Karpas-422 (cell line): Measurements from ENCODE around the gene TMTC2. TPM values are rescaled to one million over a fixed set of nuclear protein-coding genes. Genes with fewer than 3 reads are reported as not detected.
A peak's percentile ranks its signal among the peaks of the same experiment; 100 is the strongest.

Source experiments
- DNase-seq: peaks from one replicate; pipeline ENCODE4 v3.0.0-alpha.2; 2015
- H2AFZ ChIP-seq: fragments of 200-600 bp; sonication (generic); 2 replicates; pipeline ENCODE4 v1.6.1; 2014; ENCODE audit warnings: antibody characterized with exemption, low read length, mixed read lengths
- H3K27ac ChIP-seq: fragments of 200-600 bp; sonication (generic); 2 replicates; pipeline ENCODE4 v1.5.1; 2014; ENCODE audit warnings: mild to moderate bottlenecking, low read length, moderate library complexity
- H3K27me3 ChIP-seq: fragments of 200-600 bp; sonication (generic); 2 replicates; pipeline ENCODE4 v1.6.1; 2014; ENCODE audit warnings: low read length, mixed read lengths
- H3K36me3 ChIP-seq: fragments of 200-600 bp; sonication (generic); 2 replicates; pipeline ENCODE4 v1.6.1; 2014; ENCODE audit warnings: low read length, mixed read lengths; ENCODE audit not compliant: insufficient read depth
- H3K4me1 ChIP-seq: fragments of 200-600 bp; sonication (generic); 2 replicates; pipeline ENCODE4 v1.6.1; 2014; ENCODE audit warnings: mild to moderate bottlenecking, low read length, mixed read lengths
- H3K4me2 ChIP-seq: fragments of 200-600 bp; sonication (generic); 2 replicates; pipeline ENCODE4 v1.6.1; 2014; ENCODE audit warnings: low read length, low read depth, mild to moderate bottlenecking; ENCODE audit not compliant: poor library complexity, severe bottlenecking
- H3K4me3 ChIP-seq: fragments of 200-600 bp; sonication (generic); 2 replicates; pipeline ENCODE4 v1.5.1; 2014; ENCODE audit warnings: mild to moderate bottlenecking, antibody characterized with exemption, low read length, mixed read lengths
- H3K79me2 ChIP-seq: fragments of 200-600 bp; sonication (generic); 2 replicates; pipeline ENCODE4 v1.6.1; 2014; ENCODE audit warnings: mild to moderate bottlenecking, low read length, mixed read lengths
- H3K9ac ChIP-seq: fragments of 200-600 bp; sonication (generic); 2 replicates; pipeline ENCODE4 v1.6.0; 2014; ENCODE audit warnings: low read length
- H3K9me2 ChIP-seq: fragments of 200-600 bp; sonication (generic), shearing (Covaris generic); replicated peaks from 2 replicates; pipeline ENCODE4 v1.6.0; 2014; ENCODE audit warnings: mild to moderate bottlenecking, low read length, moderate library complexity; ENCODE audit not compliant: insufficient read depth
- H3K9me3 ChIP-seq: fragments of 300-700, 200-600 bp; sonication (generic); 2 replicates; pipeline ENCODE4 v1.6.1; 2014; ENCODE audit warnings: low read length, mixed read lengths
- H4K20me1 ChIP-seq: fragments of 200-600 bp; sonication (generic); 2 replicates; pipeline ENCODE4 v1.6.1; 2014; ENCODE audit warnings: mild to moderate bottlenecking, antibody characterized with exemption, low read length, low read depth; ENCODE audit not compliant: insufficient read depth
- total RNA-seq: library from RNA; depleted of rRNA; stranded (reverse); fragments of >200 nt; shearing (Covaris generic); gene quantifications from 2 replicates; pipeline ENCODE4 v1.2.3, GENCODE V29; 2014; ENCODE audit warnings: low replicate concordance

The TMTC2 gene
- total RNA-seq, 1 experiment from 2014 or later: 5.0 TPM

GRCh38 chr12:82672811-82673495 lies 13.8 kb upstream of the TMTC2 start:
- Histone ChIP-seq H3K36me3 (no peaks in the 10 kb centered on the region), H3K27ac (no peak overlapping the region), H3K4me3 (no peak overlapping the region), H3K79me2 (no peaks in the 10 kb centered on the region), H3K9ac (no peak overlapping the region), H2AFZ (peak overlapping the region; percentile 84; the same call in 1 of the 2 replicates), H4K20me1 (no peaks in the 10 kb centered on the region), H3K27me3 (no peaks in the 10 kb centered on the region), H3K9me2 (no peaks in the 10 kb centered on the region), H3K9me3 (no peaks in the 10 kb centered on the region), H3K4me1 (peaks cover 10% of the 10 kb centered on the region; the same call in 1 of the 2 replicates), H3K4me2 (peak overlapping the region; percentile 30)
- DNase-seq: no peak

- Histone ChIP-seq H3K4me1 (peaks cover 17% of the 10 kb centered on the region; the same call in 1 of the 2 replicates), H2AFZ (no peak overlapping the region), H3K36me3 (no peaks in the 10 kb centered on the region), H3K4me2 (no peak overlapping the region), H3K27ac (no peak overlapping the region), H3K4me3 (no peak overlapping the region), H3K79me2 (no peaks in the 10 kb centered on the region), H3K9ac (no peak overlapping the region), H3K27me3 (no peaks in the 10 kb centered on the region), H3K9me3 (no peaks in the 10 kb centered on the region), H4K20me1 (no peaks in the 10 kb centered on the region), H3K9me2 (no peaks in the 10 kb centered on the region)
- DNase-seq: no peak
These were observed 13.0 kb upstream of the TMTC2 start for GRCh38 chr12:82673698-82674097.

- Histone ChIP-seq H3K27ac (no peak overlapping the region), H3K27me3 (no peaks in the 10 kb centered on the region), H3K36me3 (no peaks in the 10 kb centered on the region), H3K9me3 (no peaks in the 10 kb centered on the region), H3K9me2 (no peaks in the 10 kb centered on the region), H3K79me2 (no peaks in the 10 kb centered on the region), H2AFZ (no peak overlapping the region), H3K9ac (no peak overlapping the region), H3K4me1 (peaks cover 19% of the 10 kb centered on the region; the same call in 1 of the 2 replicates), H4K20me1 (no peaks in the 10 kb centered on the region), H3K4me2 (no peak overlapping the region), H3K4me3 (no peak overlapping the region)
- no peak for DNase-seq
These were observed 11.5 kb upstream of the TMTC2 start for GRCh38 chr12:82675246-82675645.

GRCh38 chr12:82682326-82682725 lies 4.4 kb upstream of the TMTC2 start:
- Histone ChIP-seq H4K20me1 (no peaks in the 10 kb centered on the region), H3K4me1 (peaks cover 59% of the 10 kb centered on the region), H3K27ac (peak overlapping the region; percentile 68), H3K27me3 (no peaks in the 10 kb centered on the region), H3K4me3 (peak overlapping the region; percentile 52), H3K9ac (peak overlapping the region; percentile 36), H3K36me3 (no peaks in the 10 kb centered on the region), H2AFZ (peak overlapping the region; percentile 24; the same call in 1 of the 2 replicates), H3K4me2 (peak overlapping the region; percentile 77), H3K9me2 (no peaks in the 10 kb centered on the region), H3K79me2 (no peaks in the 10 kb centered on the region), H3K9me3 (no peaks in the 10 kb centered on the region)
- no peak for DNase-seq

- Histone ChIP-seq H3K9ac (peak overlapping the region; percentile 36), H3K27me3 (no peaks in the 10 kb centered on the region), H3K4me1 (peaks cover 63% of the 10 kb centered on the region), H3K9me3 (no peaks in the 10 kb centered on the region), H3K4me3 (peak overlapping the region; percentile 52), H3K4me2 (peak overlapping the region; percentile 77), H2AFZ (peak overlapping the region; percentile 24; the same call in 1 of the 2 replicates), H3K27ac (peak overlapping the region; percentile 68), H3K79me2 (no peaks in the 10 kb centered on the region), H4K20me1 (no peaks in the 10 kb centered on the region), H3K9me2 (no peaks in the 10 kb centered on the region), H3K36me3 (no peaks in the 10 kb centered on the region)
- DNase-seq: peak; percentile 66
These were observed 3.9 kb upstream of the TMTC2 start for GRCh38 chr12:82682851-82683261.

- H3K4me1 ChIP-seq: peaks cover 67% of the 10 kb centered on the region
These were observed 927 bp upstream of the TMTC2 start for GRCh38 chr12:82685790-82686167.

GRCh38 chr12:82687021-82688011 lies 610 bp downstream of the TMTC2 start:
- no peaks in the 10 kb centered on the region for H4K20me1 ChIP-seq
- no peaks in the 10 kb centered on the region for H3K9me3 ChIP-seq
- no peak overlapping the region for H3K27ac ChIP-seq
- no peaks in the 10 kb centered on the region; the same call in 1 of the 2 replicates for H3K27me3 ChIP-seq
- H3K36me3 ChIP-seq: no peaks in the 10 kb centered on the region
- peak overlapping the region; percentile 93 for H3K4me2 ChIP-seq
- H3K4me1 ChIP-seq: peaks cover 55% of the 10 kb centered on the region
- H3K79me2 ChIP-seq: no peaks in the 10 kb centered on the region
- peak overlapping the region; percentile 99 for H2AFZ ChIP-seq
- no peaks in the 10 kb centered on the region for H3K9me2 ChIP-seq
- peak; percentile 80 for DNase-seq
- peak overlapping the region; percentile 98 for H3K4me3 ChIP-seq
- peak overlapping the region; percentile 69 for H3K9ac ChIP-seq

More at GRCh38 chr12:82685790-82686167, 927 bp upstream of the TMTC2 start:
- Histone ChIP-seq H3K36me3 (no peaks in the 10 kb centered on the region), H3K9ac (peak overlapping the region; percentile 69), H3K9me2 (no peaks in the 10 kb centered on the region), H3K27me3 (no peaks in the 10 kb centered on the region; the same call in 1 of the 2 replicates), H3K79me2 (no peaks in the 10 kb centered on the region), H3K4me2 (peak overlapping the region; percentile 93), H4K20me1 (no peaks in the 10 kb centered on the region), H3K4me3 (peak overlapping the region; percentile 98), H2AFZ (peak overlapping the region; percentile 99), H3K27ac (no peak overlapping the region), H3K9me3 (no peaks in the 10 kb centered on the region)
- peak; percentile 97 for DNase-seq

- H3K9ac ChIP-seq: peak overlapping the region; percentile 69
- H3K9me3 ChIP-seq: no peaks in the 10 kb centered on the region
- peak overlapping the region; percentile 98 for H3K4me3 ChIP-seq
- peak overlapping the region; percentile 93 for H3K4me2 ChIP-seq
- H4K20me1 ChIP-seq: no peaks in the 10 kb centered on the region
- no peaks in the 10 kb centered on the region for H3K9me2 ChIP-seq
- H3K79me2 ChIP-seq: no peaks in the 10 kb centered on the region
- H3K36me3 ChIP-seq: no peaks in the 10 kb centered on the region
- H3K4me1 ChIP-seq: peaks cover 48% of the 10 kb centered on the region
- peak overlapping the region; percentile 86 for H2AFZ ChIP-seq
- DNase-seq: no peak
- H3K27ac ChIP-seq: no peak overlapping the region
- H3K27me3 ChIP-seq: no peaks in the 10 kb centered on the region; the same call in 1 of the 2 replicates
These were observed 1.4 kb downstream of the TMTC2 start for GRCh38 chr12:82688035-82688501.
